H1 (cell line): ENCODE data around the gene PTGDR2. TPM values are rescaled to one million over a fixed set of nuclear protein-coding genes. Genes with fewer than 3 reads are reported as not detected.

ENCODE experiments used
- polyA plus RNA-seq, 7 experiments: library from polyadenylated mRNA; depleted of rRNA in 3 of 7; stranded (reverse) in 5 of 7; unstranded in 2 of 7; fragments of >200 nt in 5 of 7; fragments of 200-250 nt in 2 of 7; gene quantifications; 1 replicate in 5 of 7; 2 replicates in 1 of 7; 4 replicates in 1 of 7; pipeline versions ENCODE4 v1.2.1 to v1.2.3, GENCODE V29; 2011 to 2013; ENCODE audit warnings: missing spikeins in 2 of 7, mixed read lengths in 2 of 7
- total RNA-seq: library from RNA; stranded (reverse); fragmentation: NEBNext Ultra II Directional; extraction: Animal tissue kit (Norgen Biotek cat#: 25700); gene quantifications from 2 replicates; pipeline ENCODE4 v1.2.1, GENCODE V29; 2021
- TF ChIP-seq, protein P1 (sequence below): fragments of 300-600 bp; sonication (generic); IDR thresholded peaks from 2 replicates; pipeline ENCODE4 v1.7.1; 2012; ENCODE audit warnings: low read length, moderate library complexity, mild to moderate bottlenecking, inconsistent platforms; ENCODE audit not compliant: insufficient replicate concordance

PTGDR2 gene
- total and polyA plus RNA-seq, 2 of the 8 experiments (the other 6 are each of a cell fraction or from before 2014, with no cell fraction given) = 0.20 TPM; not detected in 1

DNA sequence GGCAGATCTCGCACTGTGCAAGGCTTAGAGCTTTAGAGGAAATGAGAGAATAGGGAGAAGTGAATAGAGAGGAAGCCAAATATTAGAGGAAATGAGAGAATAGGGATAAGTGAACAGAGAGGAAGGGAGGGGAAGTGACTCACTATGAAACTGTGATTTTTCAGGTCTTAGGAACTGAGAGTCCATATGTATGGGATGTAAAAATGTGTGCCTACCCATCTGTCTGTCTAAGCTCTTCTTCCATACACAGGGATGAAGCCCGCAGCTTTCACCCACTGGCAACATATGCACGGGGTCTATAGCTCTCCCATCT lies 20.3 kb downstream of the PTGDR2 start (continued):
- TF ChIP-seq, protein P1, sequence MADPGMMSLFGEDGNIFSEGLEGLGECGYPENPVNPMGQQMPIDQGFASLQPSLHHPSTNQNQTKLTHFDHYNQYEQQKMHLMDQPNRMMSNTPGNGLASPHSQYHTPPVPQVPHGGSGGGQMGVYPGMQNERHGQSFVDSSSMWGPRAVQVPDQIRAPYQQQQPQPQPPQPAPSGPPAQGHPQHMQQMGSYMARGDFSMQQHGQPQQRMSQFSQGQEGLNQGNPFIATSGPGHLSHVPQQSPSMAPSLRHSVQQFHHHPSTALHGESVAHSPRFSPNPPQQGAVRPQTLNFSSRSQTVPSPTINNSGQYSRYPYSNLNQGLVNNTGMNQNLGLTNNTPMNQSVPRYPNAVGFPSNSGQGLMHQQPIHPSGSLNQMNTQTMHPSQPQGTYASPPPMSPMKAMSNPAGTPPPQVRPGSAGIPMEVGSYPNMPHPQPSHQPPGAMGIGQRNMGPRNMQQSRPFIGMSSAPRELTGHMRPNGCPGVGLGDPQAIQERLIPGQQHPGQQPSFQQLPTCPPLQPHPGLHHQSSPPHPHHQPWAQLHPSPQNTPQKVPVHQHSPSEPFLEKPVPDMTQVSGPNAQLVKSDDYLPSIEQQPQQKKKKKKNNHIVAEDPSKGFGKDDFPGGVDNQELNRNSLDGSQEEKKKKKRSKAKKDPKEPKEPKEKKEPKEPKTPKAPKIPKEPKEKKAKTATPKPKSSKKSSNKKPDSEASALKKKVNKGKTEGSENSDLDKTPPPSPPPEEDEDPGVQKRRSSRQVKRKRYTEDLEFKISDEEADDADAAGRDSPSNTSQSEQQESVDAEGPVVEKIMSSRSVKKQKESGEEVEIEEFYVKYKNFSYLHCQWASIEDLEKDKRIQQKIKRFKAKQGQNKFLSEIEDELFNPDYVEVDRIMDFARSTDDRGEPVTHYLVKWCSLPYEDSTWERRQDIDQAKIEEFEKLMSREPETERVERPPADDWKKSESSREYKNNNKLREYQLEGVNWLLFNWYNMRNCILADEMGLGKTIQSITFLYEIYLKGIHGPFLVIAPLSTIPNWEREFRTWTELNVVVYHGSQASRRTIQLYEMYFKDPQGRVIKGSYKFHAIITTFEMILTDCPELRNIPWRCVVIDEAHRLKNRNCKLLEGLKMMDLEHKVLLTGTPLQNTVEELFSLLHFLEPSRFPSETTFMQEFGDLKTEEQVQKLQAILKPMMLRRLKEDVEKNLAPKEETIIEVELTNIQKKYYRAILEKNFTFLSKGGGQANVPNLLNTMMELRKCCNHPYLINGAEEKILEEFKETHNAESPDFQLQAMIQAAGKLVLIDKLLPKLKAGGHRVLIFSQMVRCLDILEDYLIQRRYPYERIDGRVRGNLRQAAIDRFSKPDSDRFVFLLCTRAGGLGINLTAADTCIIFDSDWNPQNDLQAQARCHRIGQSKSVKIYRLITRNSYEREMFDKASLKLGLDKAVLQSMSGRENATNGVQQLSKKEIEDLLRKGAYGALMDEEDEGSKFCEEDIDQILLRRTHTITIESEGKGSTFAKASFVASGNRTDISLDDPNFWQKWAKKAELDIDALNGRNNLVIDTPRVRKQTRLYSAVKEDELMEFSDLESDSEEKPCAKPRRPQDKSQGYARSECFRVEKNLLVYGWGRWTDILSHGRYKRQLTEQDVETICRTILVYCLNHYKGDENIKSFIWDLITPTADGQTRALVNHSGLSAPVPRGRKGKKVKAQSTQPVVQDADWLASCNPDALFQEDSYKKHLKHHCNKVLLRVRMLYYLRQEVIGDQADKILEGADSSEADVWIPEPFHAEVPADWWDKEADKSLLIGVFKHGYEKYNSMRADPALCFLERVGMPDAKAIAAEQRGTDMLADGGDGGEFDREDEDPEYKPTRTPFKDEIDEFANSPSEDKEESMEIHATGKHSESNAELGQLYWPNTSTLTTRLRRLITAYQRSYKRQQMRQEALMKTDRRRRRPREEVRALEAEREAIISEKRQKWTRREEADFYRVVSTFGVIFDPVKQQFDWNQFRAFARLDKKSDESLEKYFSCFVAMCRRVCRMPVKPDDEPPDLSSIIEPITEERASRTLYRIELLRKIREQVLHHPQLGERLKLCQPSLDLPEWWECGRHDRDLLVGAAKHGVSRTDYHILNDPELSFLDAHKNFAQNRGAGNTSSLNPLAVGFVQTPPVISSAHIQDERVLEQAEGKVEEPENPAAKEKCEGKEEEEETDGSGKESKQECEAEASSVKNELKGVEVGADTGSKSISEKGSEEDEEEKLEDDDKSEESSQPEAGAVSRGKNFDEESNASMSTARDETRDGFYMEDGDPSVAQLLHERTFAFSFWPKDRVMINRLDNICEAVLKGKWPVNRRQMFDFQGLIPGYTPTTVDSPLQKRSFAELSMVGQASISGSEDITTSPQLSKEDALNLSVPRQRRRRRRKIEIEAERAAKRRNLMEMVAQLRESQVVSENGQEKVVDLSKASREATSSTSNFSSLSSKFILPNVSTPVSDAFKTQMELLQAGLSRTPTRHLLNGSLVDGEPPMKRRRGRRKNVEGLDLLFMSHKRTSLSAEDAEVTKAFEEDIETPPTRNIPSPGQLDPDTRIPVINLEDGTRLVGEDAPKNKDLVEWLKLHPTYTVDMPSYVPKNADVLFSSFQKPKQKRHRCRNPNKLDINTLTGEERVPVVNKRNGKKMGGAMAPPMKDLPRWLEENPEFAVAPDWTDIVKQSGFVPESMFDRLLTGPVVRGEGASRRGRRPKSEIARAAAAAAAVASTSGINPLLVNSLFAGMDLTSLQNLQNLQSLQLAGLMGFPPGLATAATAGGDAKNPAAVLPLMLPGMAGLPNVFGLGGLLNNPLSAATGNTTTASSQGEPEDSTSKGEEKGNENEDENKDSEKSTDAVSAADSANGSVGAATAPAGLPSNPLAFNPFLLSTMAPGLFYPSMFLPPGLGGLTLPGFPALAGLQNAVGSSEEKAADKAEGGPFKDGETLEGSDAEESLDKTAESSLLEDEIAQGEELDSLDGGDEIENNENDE = no peak
